Measurements from ENCODE around the gene SPATA12. TPM values are rescaled to one million over a fixed set of nuclear protein-coding genes. Genes with fewer than 3 reads are reported as not detected.

SPATA12 gene
- total RNA-seq, 1 donor from 2014 or later = not detected

GRCh38 chr3:57017459-57017845, 43.0 kb upstream of the SPATA12 start:
- no peak for TF ChIP-seq CTCF (IDR thresholded peaks at IDR 0.05)
- Mint-ChIP-seq H3K4me1 (peaks cover 24% of the 10 kb centered on the region), H3K9me3 (no peaks in the 10 kb centered on the region), H3K4me3 (no peak overlapping the region), H3K27me3 (peaks cover 5% of the 10 kb centered on the region), H3K27ac (peak overlapping the region; percentile 26), H3K36me3 (ENCODE audit: low read depth) (no peaks in the 10 kb centered on the region)
- intact Hi-C loops (cut with micrococcal nuclease) = no loop called here
- no peak for DNase-seq
- ChIA-PET POLR2A (no interaction called here), CTCF (interaction anchor here (1.4 kb wide), 1 partner anchor 60 kb away, joined by 4 read pairs; no protein-coding TSS in a partner anchor)
- ATAC-seq (ENCODE audit: low read depth) = no peak

GRCh38 chr3:57018246-57018645, 42.2 kb upstream of the SPATA12 start:
- intact Hi-C loops (cut with micrococcal nuclease) = loop anchor here (2.0 kb wide), 1 partner anchor 61 kb away; no protein-coding TSS in a partner anchor
- H3K27ac Mint-ChIP-seq = no peak overlapping the region
- H3K4me3 Mint-ChIP-seq = no peak overlapping the region
- ATAC-seq (ENCODE audit: low read depth) = no peak
- DNase-seq = no peak
- no peaks in the 10 kb centered on the region for H3K36me3 Mint-ChIP-seq (ENCODE audit: low read depth)
- TF ChIP-seq CTCF (IDR thresholded peaks at IDR 0.05) = no peak
- ChIA-PET CTCF (interaction anchor here (0.6 to 1.4 kb wide), 3 partner anchors 23 to 342 kb away, joined by 3 to 4 read pairs (median 4); no protein-coding TSS in a partner anchor), POLR2A (no interaction called here)
- peaks cover 24% of the 10 kb centered on the region for H3K4me1 Mint-ChIP-seq
- H3K27me3 Mint-ChIP-seq = peaks cover 5% of the 10 kb centered on the region
- H3K9me3 Mint-ChIP-seq = no peaks in the 10 kb centered on the region

DNA sequence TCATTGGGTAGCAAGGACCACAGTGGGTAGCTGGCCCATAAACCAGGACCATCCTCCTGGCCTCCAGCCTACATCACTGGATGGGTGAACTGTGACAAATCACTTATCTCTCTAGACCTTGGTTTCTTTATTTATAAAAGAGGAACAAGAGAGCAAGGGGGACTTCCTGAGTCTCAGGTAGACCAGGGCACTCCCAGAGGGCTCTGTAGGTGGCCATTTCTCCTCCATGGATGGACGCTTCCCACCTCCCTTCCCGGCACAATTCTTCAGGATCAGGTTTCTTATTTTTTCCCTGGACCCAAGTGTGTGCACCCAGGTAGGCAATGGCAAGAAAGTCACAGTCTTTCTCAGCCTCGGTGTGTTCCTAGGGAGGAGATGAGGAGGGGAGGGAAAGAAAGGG, 41.4 kb upstream of the SPATA12 start:
- no peaks in the 10 kb centered on the region for H3K9me3 Mint-ChIP-seq
- H3K4me3 Mint-ChIP-seq = peak overlapping the region; percentile 64
- DNase-seq = peak; percentile 18
- peaks cover 24% of the 10 kb centered on the region for H3K4me1 Mint-ChIP-seq
- peak overlapping the region; percentile 65 for H3K27ac Mint-ChIP-seq
- ChIA-PET POLR2A (interaction anchor here (0.6 to 1.0 kb wide), 2 partner anchors 53 to 336 kb away, joined by 3 read pairs; partner anchors contain the start of gene TASOR), CTCF (interaction anchor here (0.9 to 1.4 kb wide), 3 partner anchors 23 to 59 kb away, joined by 3 to 4 read pairs (median 4); no protein-coding TSS in a partner anchor)
- intact Hi-C loops (cut with micrococcal nuclease) = loop anchor here (1.0 to 2.0 kb wide), 2 partner anchors 49 to 60 kb away; no protein-coding TSS in a partner anchor
- TF ChIP-seq CTCF (IDR thresholded peaks at IDR 0.05) = no peak
- peaks cover 5% of the 10 kb centered on the region for H3K27me3 Mint-ChIP-seq
- peak; percentile 97 for ATAC-seq (ENCODE audit: low read depth)
- H3K36me3 Mint-ChIP-seq (ENCODE audit: low read depth) = no peaks in the 10 kb centered on the region

DNA sequence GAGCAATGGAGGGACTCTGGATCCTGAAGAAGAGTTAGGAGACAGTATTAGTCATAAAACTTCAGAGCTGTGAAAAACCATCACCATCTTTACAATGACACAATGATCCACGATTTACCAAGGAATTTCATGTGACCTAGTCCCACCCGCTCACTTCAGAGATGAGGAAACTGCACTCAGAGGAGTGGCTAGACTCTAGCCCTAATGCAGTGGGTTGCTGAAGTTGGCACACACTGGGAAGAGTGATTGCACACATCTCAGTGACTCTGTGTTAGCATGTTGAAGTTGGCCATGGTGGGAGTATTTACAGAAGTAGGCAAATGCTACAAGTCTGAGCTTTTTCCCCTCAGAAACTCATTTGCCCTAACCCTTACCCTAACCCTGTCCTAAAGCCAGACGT, 35.2 kb upstream of the SPATA12 start:
- no peaks in the 10 kb centered on the region for H3K9me3 Mint-ChIP-seq
- ATAC-seq (ENCODE audit: low read depth) (no peak), DNase-seq (no peak)
- ChIA-PET CTCF (no interaction called here), POLR2A (no interaction called here)
- H3K4me1 Mint-ChIP-seq = no peaks in the 10 kb centered on the region
- no peaks in the 10 kb centered on the region for H3K27me3 Mint-ChIP-seq
- H3K4me3 Mint-ChIP-seq = no peak overlapping the region
- intact Hi-C loops (cut with micrococcal nuclease) = no loop called here
- no peak for TF ChIP-seq CTCF (IDR thresholded peaks at IDR 0.05)
- no peak overlapping the region for H3K27ac Mint-ChIP-seq
- H3K36me3 Mint-ChIP-seq (ENCODE audit: low read depth) = no peaks in the 10 kb centered on the region

DNA sequence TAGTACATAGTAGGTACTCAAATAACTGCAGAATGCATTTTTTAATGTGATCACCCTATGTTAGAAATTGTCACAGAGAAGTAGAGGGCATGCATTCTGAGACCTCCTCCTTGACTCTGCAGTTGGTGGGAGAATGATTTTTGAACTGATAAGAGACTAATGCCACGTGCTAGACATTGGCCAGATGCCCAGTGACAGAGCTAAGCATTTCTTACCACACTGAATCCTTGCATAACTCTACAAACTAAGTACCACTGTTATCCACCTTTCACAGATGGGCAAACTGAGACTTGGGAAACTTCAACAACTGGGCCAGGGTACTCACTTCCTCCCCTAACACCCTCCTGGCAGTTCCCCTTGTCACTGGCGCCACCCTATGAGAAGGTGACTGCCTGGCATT, 33.5 kb upstream of the SPATA12 start:
- POLR2A ChIA-PET = no interaction called here
- no peak for DNase-seq
- intact Hi-C loops (cut with micrococcal nuclease) = no loop called here
- no peaks in the 10 kb centered on the region for H3K27me3 Mint-ChIP-seq
- H3K4me1 Mint-ChIP-seq = peaks cover 4% of the 10 kb centered on the region
- CTCF ChIA-PET = no interaction called here
- H3K9me3 Mint-ChIP-seq = no peaks in the 10 kb centered on the region
- no peak for TF ChIP-seq CTCF (IDR thresholded peaks at IDR 0.05)
- H3K27ac Mint-ChIP-seq = no peak overlapping the region
- no peak overlapping the region for H3K4me3 Mint-ChIP-seq
- no peaks in the 10 kb centered on the region for H3K36me3 Mint-ChIP-seq (ENCODE audit: low read depth)
- no peak for ATAC-seq (ENCODE audit: low read depth)

All from activated B cell treated with CpG ODN at 0.5 μM for 24 hours (primary cell).